ENCODE measurements around the gene RDH12. TPM values are rescaled to one million over a fixed set of nuclear protein-coding genes. Genes with fewer than 3 reads are reported as not detected.

The RDH12 gene
- total RNA-seq, 6 experiments from 2014 or later = not detected

GRCh38 chr14:67762051-67762450 is 60.4 kb downstream of the RDH12 start:
- H3K4me3 Mint-ChIP-seq = no peak overlapping the region
- no peak overlapping the region for H3K27ac Mint-ChIP-seq
- peaks cover 18% of the 10 kb centered on the region for H3K36me3 Mint-ChIP-seq (ENCODE audit: low read depth)
- DNase-seq = no peak
- no peaks in the 10 kb centered on the region for H3K9me3 Mint-ChIP-seq
- no peaks in the 10 kb centered on the region for H3K4me1 Mint-ChIP-seq (ENCODE audit: low read depth)
- H3K27me3 Mint-ChIP-seq (ENCODE audit: insufficient read depth) = no peaks in the 10 kb centered on the region; the same call in 1 of the 2 replicates
- no peak for TF ChIP-seq CTCF (IDR thresholded peaks at IDR 0.05)

- Mint-ChIP-seq H3K27ac (no peak overlapping the region), H3K9me3 (no peaks in the 10 kb centered on the region), H3K36me3 (ENCODE audit: low read depth) (peaks cover 14% of the 10 kb centered on the region; the same call in 1 of the 2 replicates), H3K4me3 (no peak overlapping the region), H3K4me1 (ENCODE audit: low read depth) (no peaks in the 10 kb centered on the region), H3K27me3 (ENCODE audit: insufficient read depth) (no peaks in the 10 kb centered on the region; the same call in 1 of the 2 replicates)
- no peak for DNase-seq
- no peak for TF ChIP-seq CTCF (IDR thresholded peaks at IDR 0.05)
Measured at GRCh38 chr14:67763158-67763822, 61.6 kb downstream of the RDH12 start.

GRCh38 chr14:67764496-67764895 is 62.8 kb downstream of the RDH12 start:
- H3K27me3 Mint-ChIP-seq (ENCODE audit: insufficient read depth) = no peaks in the 10 kb centered on the region; the same call in 1 of the 2 replicates
- peaks cover 22% of the 10 kb centered on the region for H3K36me3 Mint-ChIP-seq (ENCODE audit: low read depth)
- H3K4me3 Mint-ChIP-seq = no peak overlapping the region
- no peaks in the 10 kb centered on the region for H3K4me1 Mint-ChIP-seq (ENCODE audit: low read depth)
- H3K27ac Mint-ChIP-seq = no peak overlapping the region
- TF ChIP-seq CTCF (IDR thresholded peaks at IDR 0.05) = no peak
- H3K9me3 Mint-ChIP-seq = no peaks in the 10 kb centered on the region
- no peak for DNase-seq

- Mint-ChIP-seq H3K4me3 (no peak overlapping the region), H3K9me3 (no peaks in the 10 kb centered on the region), H3K4me1 (ENCODE audit: low read depth) (no peaks in the 10 kb centered on the region), H3K36me3 (ENCODE audit: low read depth) (peaks cover 27% of the 10 kb centered on the region), H3K27ac (no peak overlapping the region), H3K27me3 (ENCODE audit: insufficient read depth) (no peaks in the 10 kb centered on the region)
- DNase-seq = no peak
- TF ChIP-seq CTCF (IDR thresholded peaks at IDR 0.05) = no peak
Measured at GRCh38 chr14:67765192-67765834, 63.6 kb downstream of the RDH12 start.

- Mint-ChIP-seq H3K36me3 (ENCODE audit: low read depth) (peaks cover 29% of the 10 kb centered on the region), H3K9me3 (no peaks in the 10 kb centered on the region), H3K4me1 (ENCODE audit: low read depth) (no peaks in the 10 kb centered on the region), H3K27me3 (ENCODE audit: insufficient read depth) (no peaks in the 10 kb centered on the region), H3K4me3 (no peak overlapping the region), H3K27ac (no peak overlapping the region)
- DNase-seq = no peak
- no peak for TF ChIP-seq CTCF (IDR thresholded peaks at IDR 0.05)
Measured at GRCh38 chr14:67766035-67766680, 64.5 kb downstream of the RDH12 start.
